CD14-positive monocyte (primary cell): ENCODE data around the gene ATF6. TPM values are rescaled to one million over a fixed set of nuclear protein-coding genes. Genes with fewer than 3 reads are reported as not detected.

Experiments used
- DNase-seq, 3 donors: peaks; one replicate each; pipeline ENCODE4 v3.0.0-alpha.2; 2011 to 2022
- H2AFZ ChIP-seq: 2 replicates; pipeline ENCODE4 v1.6.0; 2012; ENCODE audit warnings: mild to moderate bottlenecking, low read depth, low read length, inconsistent platforms; ENCODE audit not compliant: insufficient read depth, poor library complexity, severe bottlenecking
- H3K27ac ChIP-seq, 2 donors: 1 replicate in 1 of 2; 2 replicates in 1 of 2; pipeline ENCODE4 v1.5.1; 2012 to 2013; ENCODE audit warnings: low read length in 2 of 2, control low read depth in 1 of 2, inconsistent platforms in 1 of 2, low read depth in 1 of 2, mild to moderate bottlenecking in 1 of 2
- H3K27me3 ChIP-seq, 2 donors: one replicate each; pipeline versions ENCODE4 v1.6.0 to v1.6.1; 2011 to 2013; ENCODE audit warnings: low read length in 2 of 2; ENCODE audit not compliant: control insufficient read depth in 2 of 2, insufficient read depth in 2 of 2
- H3K36me3 ChIP-seq, 2 donors: replicated peaks in 1 of 2; 1 replicate in 1 of 2; 2 replicates in 1 of 2; pipeline versions ENCODE4 v1.5.1 to v1.6.1; 2012 to 2013; ENCODE audit warnings: low read length in 2 of 2, control low read depth in 1 of 2, inconsistent platforms in 1 of 2, mild to moderate bottlenecking in 1 of 2; ENCODE audit not compliant: insufficient read depth in 2 of 2, control insufficient read depth in 1 of 2
- H3K4me1 ChIP-seq, 2 donors: 1 replicate in 1 of 2; 2 replicates in 1 of 2; pipeline versions ENCODE4 v1.5.1 to v1.6.1; 2012 to 2013; ENCODE audit warnings: low read length in 2 of 2, control low read depth in 1 of 2, inconsistent platforms in 1 of 2, mild to moderate bottlenecking in 1 of 2, moderate library complexity in 1 of 2; ENCODE audit not compliant: insufficient read depth in 2 of 2, control insufficient read depth in 1 of 2
- H3K4me2 ChIP-seq: replicated peaks from 2 replicates; pipeline ENCODE3; 2012; ENCODE audit warnings: low read length, moderate library complexity, mild to moderate bottlenecking; ENCODE audit not compliant: poor library complexity, severe bottlenecking; ENCODE audit errors: extremely low read depth
- H3K4me3 ChIP-seq, 3 experiments: fragments of 200-600 bp in 1 of 3; sonication (generic) in 1 of 3; replicated peaks in 1 of 3; 1 replicate in 2 of 3; 2 replicates in 1 of 3; pipeline ENCODE4 v1.5.1; 2011 to 2013; ENCODE audit warnings: low read length in 3 of 3, mild to moderate bottlenecking in 3 of 3, control low read depth in 2 of 3, low read depth in 2 of 3, inconsistent platforms in 1 of 3, moderate library complexity in 1 of 3
- H3K79me2 ChIP-seq: 2 replicates; pipeline ENCODE4 v1.6.0; 2012; ENCODE audit warnings: mild to moderate bottlenecking, control low read depth, inconsistent platforms, low read length, moderate library complexity; ENCODE audit not compliant: insufficient read depth
- H3K9ac ChIP-seq: 2 replicates; pipeline ENCODE4 v1.6.0; 2017; ENCODE audit warnings: low read length, mild to moderate bottlenecking; ENCODE audit not compliant: insufficient read depth, poor library complexity, severe bottlenecking
- H3K9me3 ChIP-seq, 2 donors: replicated peaks in 1 of 2; 1 replicate in 1 of 2; 2 replicates in 1 of 2; pipeline versions ENCODE4 v1.5.1 to v1.6.1; 2012 to 2013; ENCODE audit warnings: low read length in 2 of 2, control low read depth in 1 of 2; ENCODE audit not compliant: control insufficient read depth in 1 of 2, insufficient read depth in 1 of 2
- H4K20me1 ChIP-seq: 2 replicates; pipeline ENCODE4 v1.6.0; 2012; ENCODE audit warnings: mild to moderate bottlenecking, low read length, control low read depth, moderate library complexity; ENCODE audit not compliant: insufficient read depth
- H3K27ac Mint-ChIP-seq, 7 donors: one replicate each; pipeline ENCODE4 v1.8.0; 2020; ENCODE audit warnings: mild to moderate bottlenecking in 7 of 7, mixed read lengths in 7 of 7, moderate library complexity in 6 of 7, inconsistent platforms in 2 of 7
- H3K27me3 Mint-ChIP-seq, 3 donors: one replicate each; pipeline ENCODE4 v1.8.0; 2021 to 2022; ENCODE audit warnings: low read depth in 3 of 3, mild to moderate bottlenecking in 3 of 3, mixed read lengths in 3 of 3, moderate library complexity in 3 of 3, inconsistent platforms in 1 of 3
- H3K36me3 Mint-ChIP-seq, 2 donors: one replicate each; pipeline ENCODE4 v1.8.0; 2020; ENCODE audit warnings: mixed read lengths in 2 of 2, inconsistent platforms in 1 of 2, mild to moderate bottlenecking in 1 of 2
- H3K4me1 Mint-ChIP-seq: one replicate; pipeline ENCODE4 v1.8.0; 2020; ENCODE audit warnings: mild to moderate bottlenecking, mixed read lengths
- H3K4me3 Mint-ChIP-seq, 2 donors: one replicate each; pipeline ENCODE4 v1.8.0; 2020; ENCODE audit warnings: mild to moderate bottlenecking in 2 of 2, mixed read lengths in 2 of 2, moderate library complexity in 1 of 2
- H3K9me3 Mint-ChIP-seq, 7 donors: one replicate each; pipeline ENCODE4 v1.8.0; 2020 to 2022; ENCODE audit warnings: mixed read lengths in 7 of 7, mild to moderate bottlenecking in 6 of 7, moderate library complexity in 6 of 7, inconsistent platforms in 2 of 7
- WGBS: methylation state at CpG from one replicate; pipeline ENCODE4 v1.1.5; 2013; ENCODE audit warnings: missing lambda C conversion rate; ENCODE audit not compliant: insufficient coverage; 5-methylcytosine and 5-hydroxymethylcytosine counted together
- intact Hi-C, 2 donors: fragments of 100-400 bp; cut with micrococcal nuclease; formaldehyde crosslinking; loops; one replicate each; pipeline versions ENCODE4 v1.15.0 to v1.15.1; 2023
- polyA plus RNA-seq, 3 donors: library from polyadenylated mRNA; depleted of rRNA in 1 of 3; unstranded in 2 of 3; stranded (reverse) in 1 of 3; fragments of 300-500 nt in 2 of 3; fragments of >200 nt in 1 of 3; fragmentation: Illumina TruSeq in 2 of 3; gene quantifications; 1 replicate in 2 of 3; 2 replicates in 1 of 3; pipeline ENCODE4 v1.2.3, GENCODE V29; 2012 to 2021
- TF ChIP-seq, protein P1 (sequence below): fragments of 200-600 bp; IDR thresholded peaks from one replicate; pipeline ENCODE4 v1.8.0; 2022; ENCODE audit warnings: antibody characterized with exemption, mild to moderate bottlenecking

ATF6 gene
- polyA plus RNA-seq, 3 donors: 13.4 to 25.6 (median 22.2) TPM

DNA sequence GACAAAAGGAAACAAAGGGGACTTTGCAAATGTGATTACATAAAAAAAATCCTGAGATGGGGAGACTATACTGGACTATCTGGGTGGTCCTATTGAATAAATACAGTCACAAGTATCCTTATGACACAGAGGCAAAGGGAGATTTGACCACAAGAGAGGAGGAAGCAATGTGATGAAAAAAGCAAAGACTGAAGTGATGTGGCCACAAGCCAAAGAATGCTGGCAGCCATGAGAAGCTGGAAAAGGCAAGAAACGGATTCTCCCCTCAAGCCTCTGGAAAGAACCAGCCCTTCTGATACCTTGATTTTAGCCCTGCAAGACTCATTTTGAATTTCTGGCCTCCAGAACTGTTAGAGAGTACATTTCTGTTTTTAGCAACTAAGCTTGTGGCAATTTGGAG, 221.2 kb downstream of the ATF6 start:
- Histone ChIP-seq H3K79me2 (no peaks in the 10 kb centered on the region), H3K4me2 (no peak overlapping the region), H2AFZ (no peak overlapping the region), H3K4me3 (no peak overlapping the region), H3K9ac (no peak overlapping the region), H3K36me3 (no peaks in the 10 kb centered on the region), H3K9me3 (peaks cover 12 to 13% of the 10 kb centered on the region in 2 donors), H3K27ac (no peak overlapping the region), H3K27me3 (no peaks in the 10 kb centered on the region), H4K20me1 (no peaks in the 10 kb centered on the region), H3K4me1 (peaks cover 28 to 34% of the 10 kb centered on the region in 2 donors)
- TF ChIP-seq, protein P1, sequence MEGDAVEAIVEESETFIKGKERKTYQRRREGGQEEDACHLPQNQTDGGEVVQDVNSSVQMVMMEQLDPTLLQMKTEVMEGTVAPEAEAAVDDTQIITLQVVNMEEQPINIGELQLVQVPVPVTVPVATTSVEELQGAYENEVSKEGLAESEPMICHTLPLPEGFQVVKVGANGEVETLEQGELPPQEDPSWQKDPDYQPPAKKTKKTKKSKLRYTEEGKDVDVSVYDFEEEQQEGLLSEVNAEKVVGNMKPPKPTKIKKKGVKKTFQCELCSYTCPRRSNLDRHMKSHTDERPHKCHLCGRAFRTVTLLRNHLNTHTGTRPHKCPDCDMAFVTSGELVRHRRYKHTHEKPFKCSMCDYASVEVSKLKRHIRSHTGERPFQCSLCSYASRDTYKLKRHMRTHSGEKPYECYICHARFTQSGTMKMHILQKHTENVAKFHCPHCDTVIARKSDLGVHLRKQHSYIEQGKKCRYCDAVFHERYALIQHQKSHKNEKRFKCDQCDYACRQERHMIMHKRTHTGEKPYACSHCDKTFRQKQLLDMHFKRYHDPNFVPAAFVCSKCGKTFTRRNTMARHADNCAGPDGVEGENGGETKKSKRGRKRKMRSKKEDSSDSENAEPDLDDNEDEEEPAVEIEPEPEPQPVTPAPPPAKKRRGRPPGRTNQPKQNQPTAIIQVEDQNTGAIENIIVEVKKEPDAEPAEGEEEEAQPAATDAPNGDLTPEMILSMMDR: no peak
- no peak overlapping the region for H3K4me3 Mint-ChIP-seq
- DNase-seq: no peak
- H3K27me3 Mint-ChIP-seq: peaks cover 0 to 2% (median 2%) of the 10 kb centered on the region in 3 donors
- peaks cover 4 to 10% of the 10 kb centered on the region in 2 donors for H3K36me3 Mint-ChIP-seq
- H3K4me1 Mint-ChIP-seq: peaks cover 41% of the 10 kb centered on the region
- intact Hi-C loops: no loop called here
- no CpG with 5 or more reads among the region's 1 CpG for WGBS
- no peak overlapping the region for H3K27ac Mint-ChIP-seq
- peaks cover 7 to 16% (median 11%) of the 10 kb centered on the region in 7 donors for H3K9me3 Mint-ChIP-seq

DNA sequence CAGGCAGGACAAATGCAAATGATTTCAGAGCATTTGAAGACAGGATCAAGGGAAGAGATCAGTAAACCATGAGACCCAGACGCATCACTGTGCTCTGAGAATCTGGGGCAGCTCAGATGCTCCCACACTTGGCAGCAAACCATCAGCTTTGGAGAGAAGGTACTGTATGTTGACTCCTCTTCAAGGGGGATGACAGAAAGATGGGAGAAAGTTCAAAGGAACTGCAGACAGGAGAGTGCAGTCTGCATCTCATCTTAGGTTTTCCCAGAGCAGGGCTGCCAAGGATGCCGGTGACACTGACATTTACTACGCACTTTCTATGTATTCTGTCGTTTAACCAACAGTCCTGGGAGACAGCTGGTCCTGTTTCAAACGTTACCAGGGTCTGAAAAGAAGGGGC, 221.8 kb downstream of the ATF6 start:
- Mint-ChIP-seq H3K4me1 (peaks cover 37% of the 10 kb centered on the region), H3K9me3 (peaks cover 7 to 16% (median 11%) of the 10 kb centered on the region in 7 donors), H3K36me3 (peaks cover 4 to 10% of the 10 kb centered on the region in 2 donors), H3K27me3 (peaks cover 0 to 2% (median 2%) of the 10 kb centered on the region in 3 donors), H3K27ac (peak overlapping the region in 2 of 7 donors; percentile 42 to 88), H3K4me3 (no peak overlapping the region)
- Histone ChIP-seq H2AFZ (no peak overlapping the region), H4K20me1 (no peaks in the 10 kb centered on the region), H3K9me3 (peaks cover 12 to 13% of the 10 kb centered on the region in 2 donors), H3K79me2 (no peaks in the 10 kb centered on the region), H3K36me3 (no peaks in the 10 kb centered on the region), H3K9ac (no peak overlapping the region), H3K4me1 (peaks cover 28 to 34% of the 10 kb centered on the region in 2 donors), H3K27me3 (no peaks in the 10 kb centered on the region), H3K4me2 (no peak overlapping the region), H3K4me3 (no peak overlapping the region), H3K27ac (no peak overlapping the region)
- WGBS: 98% methylated on average over 5 of the region's 5 CpGs
- no peak for DNase-seq
- intact Hi-C loops: no loop called here
- TF ChIP-seq, protein P1: no peak
